ENCODE measurements around the gene FTCD. TPM values are rescaled to one million over a fixed set of nuclear protein-coding genes. Genes with fewer than 3 reads are reported as not detected.
"Not testable (repeated sequence)": the region's sequence is repeated elsewhere in the genome, so short reads cannot be mapped to it uniquely, and the experiment has no call there.

FTCD gene
- total RNA-seq, 1 donor from 2014 or later = 0.33 TPM

- Histone ChIP-seq H3K36me3 (ENCODE audit: control insufficient read depth, insufficient read depth, low read length) (no peaks in the 10 kb centered on the region), H3K4me3 (ENCODE audit: low read depth, low read length) (no peak overlapping the region), H3K27me3 (ENCODE audit: control insufficient read depth, insufficient read depth, low read length) (no peaks in the 10 kb centered on the region)
- TF ChIP-seq CTCF (IDR thresholded peaks at IDR 0.05; ENCODE audit: insufficient read depth, low read length, poor library complexity, severe bottlenecking) = no peak
- no peak for DNase-seq (ENCODE audit: low read depth)
These were observed 9.3 kb downstream of the FTCD start for GRCh38 chr21:46145840-46146691.

- no peak for TF ChIP-seq CTCF (IDR thresholded peaks at IDR 0.05; ENCODE audit: insufficient read depth, low read length, poor library complexity, severe bottlenecking)
- H3K36me3 ChIP-seq (ENCODE audit: control insufficient read depth, insufficient read depth, low read length) = no peaks in the 10 kb centered on the region
- peaks cover 3% of the 10 kb centered on the region for H3K27me3 ChIP-seq (ENCODE audit: control insufficient read depth, insufficient read depth, low read length)
- no peak overlapping the region for H3K4me3 ChIP-seq (ENCODE audit: low read depth, low read length)
- DNase-seq (ENCODE audit: low read depth) = no peak
These were observed 10.1 kb downstream of the FTCD start for GRCh38 chr21:46145159-46145839.

- no peak for TF ChIP-seq CTCF (IDR thresholded peaks at IDR 0.05; ENCODE audit: insufficient read depth, low read length, poor library complexity, severe bottlenecking)
- Histone ChIP-seq H3K36me3 (ENCODE audit: control insufficient read depth, insufficient read depth, low read length) (no peaks in the 10 kb centered on the region), H3K27me3 (ENCODE audit: control insufficient read depth, insufficient read depth, low read length) (peaks cover 9% of the 10 kb centered on the region), H3K4me3 (ENCODE audit: low read depth, low read length) (no peak overlapping the region)
- no peak for DNase-seq (ENCODE audit: low read depth)
These were observed 10.8 kb downstream of the FTCD start for GRCh38 chr21:46144464-46145070.

GRCh38 chr21:46142582-46143473, 12.6 kb downstream of the FTCD start:
- H3K4me3 ChIP-seq (ENCODE audit: low read depth, low read length) = no peak overlapping the region
- H3K27me3 ChIP-seq (ENCODE audit: control insufficient read depth, insufficient read depth, low read length) = peaks cover 14% of the 10 kb centered on the region
- no peaks in the 10 kb centered on the region for H3K36me3 ChIP-seq (ENCODE audit: control insufficient read depth, insufficient read depth, low read length)
- no peak for TF ChIP-seq CTCF (IDR thresholded peaks at IDR 0.05; ENCODE audit: insufficient read depth, low read length, poor library complexity, severe bottlenecking)
- DNase-seq (ENCODE audit: low read depth) = no peak

- no peak for DNase-seq (ENCODE audit: low read depth)
- peaks cover 19% of the 10 kb centered on the region for H3K27me3 ChIP-seq (ENCODE audit: control insufficient read depth, insufficient read depth, low read length)
- no peak for TF ChIP-seq CTCF (IDR thresholded peaks at IDR 0.05; ENCODE audit: insufficient read depth, low read length, poor library complexity, severe bottlenecking)
- H3K36me3 ChIP-seq (ENCODE audit: control insufficient read depth, insufficient read depth, low read length) = no peaks in the 10 kb centered on the region
- H3K4me3 ChIP-seq (ENCODE audit: low read depth, low read length) = no peak overlapping the region
These were observed 13.4 kb downstream of the FTCD start for GRCh38 chr21:46141767-46142581.

- DNase-seq (ENCODE audit: low read depth); H3K36me3 ChIP-seq (ENCODE audit: control insufficient read depth, insufficient read depth, low read length); H3K4me3 ChIP-seq (ENCODE audit: low read depth, low read length): not testable (repeated sequence)
- H3K27me3 ChIP-seq (ENCODE audit: control insufficient read depth, insufficient read depth, low read length) = peaks cover 25% of the 10 kb centered on the region
These were observed 14.9 kb downstream of the FTCD start for GRCh38 chr21:46140352-46141003.
